ENCODE results near the gene ASXL1.
"Not testable (repeated sequence)": the region's sequence is repeated elsewhere in the genome, so short reads cannot be mapped to it uniquely, and the experiment has no call there.

Gene ASXL1

DNA sequence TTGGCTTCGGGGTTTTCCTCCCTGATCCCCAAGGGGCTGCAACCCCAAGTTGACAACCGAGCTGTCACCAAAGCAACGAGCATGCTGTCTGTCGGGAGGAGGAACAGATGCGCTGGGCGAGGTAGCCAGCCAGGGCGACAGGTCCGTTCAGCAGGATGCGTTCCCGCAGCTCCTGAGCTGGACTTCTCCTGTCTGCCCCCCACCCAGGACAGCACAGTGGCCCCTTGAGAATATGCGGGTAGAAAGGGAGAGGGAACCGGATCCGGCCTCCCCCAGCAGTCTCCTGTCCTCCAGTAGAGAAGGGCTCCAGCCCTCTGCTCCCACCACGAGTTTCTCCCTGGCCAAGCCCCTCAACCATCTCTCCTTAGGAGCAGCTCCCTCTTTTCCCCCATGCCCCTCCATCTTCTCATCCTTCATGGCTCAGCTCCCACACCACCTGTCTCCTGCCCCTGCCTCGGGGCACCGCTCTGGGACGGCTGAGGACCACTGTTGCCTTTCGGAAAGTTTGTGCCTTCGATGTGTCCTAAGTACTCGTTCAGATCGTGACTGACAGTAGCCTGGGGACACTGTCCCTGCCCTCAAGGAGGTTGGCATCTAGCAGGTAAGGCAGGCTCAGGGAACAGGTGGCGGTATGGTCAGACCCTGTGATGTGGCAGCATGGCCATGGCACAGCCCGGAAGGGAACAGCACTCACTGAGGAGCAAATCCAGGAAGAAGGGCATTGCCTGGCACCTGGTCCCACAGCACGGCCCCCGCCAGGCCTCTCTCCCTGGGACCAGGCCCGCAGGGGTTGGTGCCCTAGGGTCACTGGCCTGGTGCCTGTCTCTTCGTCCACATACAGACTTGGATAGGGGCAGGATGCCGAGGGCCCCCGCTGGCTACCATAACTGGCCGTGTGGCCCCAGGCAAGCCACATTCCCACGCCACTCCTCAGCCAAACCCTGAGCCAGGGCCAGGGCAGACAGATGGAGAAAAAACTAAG lies 96.3 kb downstream of the ASXL1 start:
- DNase-seq (ENCODE audit: low read depth), result no peak

DNA sequence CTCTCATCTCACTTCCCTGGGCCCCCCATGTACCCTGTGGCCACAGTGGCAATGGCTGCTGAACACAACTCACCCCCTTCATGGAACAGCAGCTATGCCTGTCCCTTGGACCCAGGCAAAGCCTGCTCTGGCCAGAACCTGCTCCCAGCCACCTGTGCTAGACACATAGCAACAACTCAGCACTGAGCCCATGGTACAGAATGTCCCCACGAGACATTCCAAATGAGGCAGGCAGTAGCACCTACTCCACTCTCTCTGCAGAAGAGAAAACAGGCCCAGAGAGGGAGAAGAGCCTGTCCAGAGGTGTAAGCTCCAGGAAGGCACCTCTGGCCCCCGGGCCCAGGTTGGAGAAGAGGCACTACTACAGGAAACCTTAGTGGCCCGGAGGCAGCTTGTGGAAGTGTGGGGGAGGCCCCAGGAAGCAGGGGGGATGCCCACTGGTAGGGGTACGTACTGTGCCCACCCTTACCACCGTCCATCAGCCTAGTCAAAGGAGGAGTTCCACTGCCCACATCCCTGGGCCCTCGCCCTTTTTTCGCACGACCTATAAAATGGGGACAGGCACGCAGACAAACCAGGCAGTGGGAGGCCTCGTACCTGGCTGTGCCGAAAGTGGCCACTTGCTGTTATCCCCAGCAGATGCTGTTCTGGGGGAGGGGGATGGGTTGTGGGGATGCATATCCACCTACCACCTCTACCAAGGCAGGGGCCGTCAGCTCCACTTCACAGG lies 97.2 kb downstream of the ASXL1 start:
- DNase-seq (ENCODE audit: low read depth), result no peak

DNA sequence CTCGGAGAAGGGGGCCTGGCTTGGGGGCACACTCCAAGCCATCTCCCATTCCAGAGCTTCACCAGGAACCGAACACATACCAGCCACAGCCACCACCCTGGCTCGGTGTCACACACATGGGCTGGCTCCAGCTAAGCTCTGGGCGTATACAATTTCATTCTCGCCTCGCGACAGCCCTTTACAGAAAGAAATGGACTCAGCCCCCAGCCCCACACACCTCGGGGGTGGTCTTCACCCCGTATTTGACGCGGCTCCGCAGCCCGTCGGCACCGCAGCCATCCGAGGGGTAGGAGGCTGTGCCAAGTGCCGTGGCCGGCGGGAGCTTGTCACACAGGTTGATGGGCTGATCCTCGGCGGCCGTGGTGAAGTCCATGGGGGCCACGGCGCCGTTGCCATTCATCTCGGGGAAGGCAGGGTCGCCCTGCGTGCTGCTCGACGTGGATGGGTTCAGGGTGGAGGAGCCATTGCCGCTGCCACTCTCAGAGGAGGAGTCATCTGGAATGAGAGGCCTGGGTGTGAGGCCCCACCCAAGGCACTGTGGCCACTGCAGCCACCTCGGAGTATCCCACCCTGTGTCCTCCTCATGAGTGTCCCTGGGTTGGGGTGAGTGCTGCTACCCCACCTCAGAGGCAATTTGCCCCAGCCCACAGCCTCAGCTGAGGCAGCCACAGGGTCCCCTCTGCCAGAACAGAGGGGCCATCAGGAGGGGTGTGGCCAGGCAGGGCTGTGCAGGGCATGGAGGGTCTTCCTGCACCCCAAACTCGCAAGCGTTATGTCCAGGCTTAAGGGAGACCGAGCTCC lies 98.0 kb downstream of the ASXL1 start:
- DNase-seq (ENCODE audit: low read depth), result no peak

DNA sequence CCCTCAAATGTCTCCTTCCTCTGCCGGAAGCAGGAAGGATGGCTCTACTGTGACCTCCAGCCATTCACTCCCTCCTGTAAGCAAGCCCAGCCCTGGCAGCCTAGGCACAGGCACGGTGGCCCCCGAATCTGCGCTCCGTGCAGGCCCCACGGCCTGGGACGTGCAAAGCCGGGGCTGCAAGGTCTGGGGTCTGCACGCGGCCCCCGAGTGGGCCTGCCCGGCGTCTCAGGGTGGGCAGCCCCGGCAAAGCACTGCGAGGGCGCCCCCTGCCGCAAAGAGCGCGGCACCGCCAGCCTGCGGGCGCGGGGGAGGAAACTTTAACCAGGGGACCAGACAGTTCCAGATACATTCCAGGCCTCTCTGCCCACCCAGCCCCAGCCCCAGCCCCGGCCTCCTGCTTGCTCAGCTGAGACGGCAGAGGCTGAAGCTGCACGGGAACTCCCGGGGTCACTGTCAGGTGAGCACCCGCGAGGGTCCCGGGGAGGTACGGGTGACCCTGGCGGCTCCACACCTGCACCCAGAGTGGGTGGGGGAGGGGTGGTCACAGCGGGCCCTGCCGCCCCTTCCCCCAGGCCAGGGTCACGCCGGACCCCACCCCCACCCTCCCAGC lies 98.8 kb downstream of the ASXL1 start:
- no peak for DNase-seq (ENCODE audit: low read depth)

DNA sequence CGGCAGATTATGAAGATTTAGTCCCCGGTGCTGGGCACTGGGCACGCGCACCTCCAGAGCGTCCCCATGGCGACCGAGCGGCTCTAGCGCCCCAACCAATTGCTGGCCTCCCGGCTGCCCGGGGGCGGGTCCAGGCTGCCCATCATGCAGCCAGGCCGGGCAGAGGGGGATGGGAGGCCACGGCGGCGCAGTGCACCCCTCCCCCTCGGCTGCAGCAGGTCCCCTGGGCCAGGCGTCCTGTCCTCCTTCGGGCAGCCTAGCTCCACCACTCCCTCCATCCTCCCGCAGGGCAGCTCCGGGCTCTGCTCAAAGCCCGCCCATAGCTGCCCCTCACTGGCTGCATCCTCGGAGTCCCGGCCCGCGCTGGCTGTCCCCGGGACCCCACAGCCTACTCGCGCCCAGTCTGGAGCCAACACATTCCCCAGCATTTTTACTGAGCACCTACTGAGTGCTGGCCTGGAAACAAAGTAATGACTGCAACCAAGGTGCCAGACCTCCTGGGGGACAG lies 99.4 kb downstream of the ASXL1 start:
- DNase-seq (ENCODE audit: low read depth), result no peak

DNA sequence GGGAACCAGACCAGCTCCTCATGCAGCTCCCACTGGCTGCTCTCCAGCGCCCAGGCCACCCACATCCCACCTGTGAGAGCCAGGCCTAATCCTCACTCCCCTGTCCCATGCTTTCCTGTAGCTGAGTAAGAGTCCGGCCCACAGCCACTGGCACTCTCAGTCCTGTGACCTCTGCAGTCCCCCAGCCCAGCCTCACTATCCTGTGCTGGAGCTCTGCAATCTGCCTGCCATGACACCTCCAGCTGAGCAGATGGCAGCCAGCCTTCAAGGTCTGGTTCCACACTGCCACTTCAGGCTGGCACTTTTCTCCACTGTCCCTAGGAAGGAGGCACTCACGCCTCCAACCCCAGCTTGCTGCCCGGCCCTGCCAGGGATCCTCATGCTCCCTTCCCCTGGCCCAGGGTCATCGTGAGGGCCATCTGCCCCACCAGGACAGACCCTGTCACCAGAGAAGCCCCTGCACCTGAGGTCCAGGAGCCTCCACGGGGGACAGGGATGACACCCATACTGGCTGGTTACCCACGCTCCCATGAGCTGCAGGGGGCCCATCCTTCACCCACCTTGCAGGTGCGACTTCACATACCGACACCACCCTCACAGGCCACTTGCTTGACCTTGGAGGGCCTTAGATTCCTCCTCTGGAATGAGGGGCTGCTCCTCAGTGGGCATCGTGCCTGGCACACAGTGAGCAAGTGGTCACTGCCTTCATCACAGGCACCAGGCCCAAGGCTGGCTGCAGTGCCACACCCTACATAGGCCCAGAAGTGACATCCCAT lies 100.1 kb downstream of the ASXL1 start:
- no peak for DNase-seq (ENCODE audit: low read depth)

DNA sequence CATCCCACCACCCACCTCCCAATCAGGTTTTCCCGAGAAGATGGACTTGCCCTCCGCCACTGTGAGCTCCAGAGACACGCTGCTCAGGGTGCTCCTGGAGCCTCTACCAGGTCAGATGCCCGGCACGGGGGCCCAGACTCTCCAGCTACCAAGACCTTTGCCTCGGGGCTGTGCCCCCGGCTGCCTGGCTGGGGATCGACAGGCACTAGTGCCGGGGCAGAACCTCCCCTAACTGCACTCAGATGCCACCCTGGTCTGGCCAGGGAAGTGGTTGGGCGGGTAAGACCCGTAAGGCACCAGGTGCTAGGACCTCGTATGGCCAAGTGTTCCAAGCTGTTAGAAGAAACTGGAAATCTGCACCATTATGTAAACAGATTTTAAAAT lies 100.7 kb downstream of the ASXL1 start:
- no peak for DNase-seq (ENCODE audit: low read depth)

DNA sequence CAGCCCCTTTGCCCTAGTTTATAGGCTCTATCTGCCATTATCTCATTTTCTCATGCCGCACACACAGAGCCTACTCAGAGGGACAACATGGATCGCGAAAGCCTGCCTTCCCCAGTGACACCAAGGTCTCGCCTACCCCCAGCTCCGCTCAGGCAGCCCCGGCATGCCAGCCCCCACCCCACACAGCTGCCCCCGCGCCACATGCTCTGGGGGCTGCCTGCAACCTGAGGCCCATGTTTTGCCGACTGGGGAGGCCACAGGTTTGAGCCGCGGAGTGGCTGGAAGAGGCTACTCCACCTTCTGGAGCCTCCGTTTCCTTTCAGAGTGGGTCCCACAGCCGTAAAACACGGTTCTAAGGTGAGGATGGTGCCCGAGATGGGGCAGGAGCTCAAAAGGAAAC lies 102.1 kb downstream of the ASXL1 start:
- DNase-seq (ENCODE audit: low read depth), result no peak

DNA sequence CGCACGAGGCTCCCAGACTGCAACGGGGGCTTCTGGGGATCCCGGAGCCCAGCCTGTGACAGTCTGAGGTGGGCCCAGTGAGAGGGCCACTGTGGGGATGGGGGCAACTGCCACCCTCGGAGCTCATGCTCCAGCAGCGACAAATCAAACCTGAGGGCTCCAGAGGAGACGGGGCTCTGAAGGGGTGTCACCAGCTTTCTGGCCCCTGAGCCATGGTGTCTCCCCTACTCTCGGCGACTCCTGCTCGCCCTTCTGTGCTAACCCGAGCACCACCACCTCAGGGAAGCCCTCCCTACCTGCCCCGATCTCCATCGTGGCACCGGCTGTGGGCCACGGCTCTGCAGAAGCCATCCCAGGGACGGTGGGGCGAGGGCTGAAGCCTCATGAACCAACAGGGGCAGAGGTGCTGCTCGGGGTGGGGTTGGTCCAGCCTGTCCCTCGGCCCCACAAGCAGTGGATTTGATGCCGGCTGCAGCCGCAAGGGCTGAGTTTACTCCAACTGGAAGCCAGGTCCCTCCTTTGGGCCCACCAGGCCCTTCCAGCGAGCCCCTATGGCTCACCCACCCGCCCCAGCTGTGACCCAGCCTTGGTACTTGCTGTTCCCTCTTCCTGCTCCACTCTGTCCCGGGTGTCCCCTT lies 102.7 kb downstream of the ASXL1 start:
- no peak for DNase-seq (ENCODE audit: low read depth)

DNA sequence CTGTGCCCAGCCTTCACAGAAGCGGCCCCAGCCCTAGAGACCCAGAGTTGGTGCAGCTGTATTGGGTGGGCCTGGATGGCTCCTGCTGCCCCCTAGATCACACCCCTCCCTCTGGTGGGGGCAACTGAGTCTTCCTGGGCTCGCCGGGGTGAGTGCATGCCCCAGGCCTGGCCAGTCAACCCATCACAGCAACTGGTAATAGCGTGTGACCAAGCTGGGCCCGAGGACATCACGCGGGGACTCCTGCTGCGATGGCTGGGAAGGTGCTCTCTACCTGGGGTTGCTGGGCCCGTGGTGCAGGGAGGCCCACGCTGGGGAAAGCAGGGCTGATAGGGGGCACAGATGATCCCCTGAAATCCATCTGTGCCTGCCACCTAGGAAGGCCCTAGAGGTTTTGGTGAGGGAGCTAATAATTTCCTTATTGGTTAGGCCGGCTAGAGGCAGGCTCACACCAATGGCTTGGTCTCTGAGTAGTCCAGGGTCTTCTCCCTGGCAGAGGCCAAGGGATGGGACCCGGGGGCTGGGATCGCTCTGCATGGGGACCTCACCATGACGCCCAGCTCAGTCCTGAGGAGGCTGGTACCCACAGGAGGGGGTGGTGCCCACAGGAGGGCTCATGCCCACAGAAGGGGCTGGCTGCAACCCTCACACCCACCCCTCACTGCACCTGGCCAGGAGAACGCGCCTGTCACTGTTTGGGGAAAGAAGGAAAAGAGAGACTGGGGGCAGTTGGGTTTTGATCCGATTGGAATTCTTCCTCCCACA lies 103.9 kb downstream of the ASXL1 start:
- DNase-seq (ENCODE audit: low read depth), result no peak

DNA sequence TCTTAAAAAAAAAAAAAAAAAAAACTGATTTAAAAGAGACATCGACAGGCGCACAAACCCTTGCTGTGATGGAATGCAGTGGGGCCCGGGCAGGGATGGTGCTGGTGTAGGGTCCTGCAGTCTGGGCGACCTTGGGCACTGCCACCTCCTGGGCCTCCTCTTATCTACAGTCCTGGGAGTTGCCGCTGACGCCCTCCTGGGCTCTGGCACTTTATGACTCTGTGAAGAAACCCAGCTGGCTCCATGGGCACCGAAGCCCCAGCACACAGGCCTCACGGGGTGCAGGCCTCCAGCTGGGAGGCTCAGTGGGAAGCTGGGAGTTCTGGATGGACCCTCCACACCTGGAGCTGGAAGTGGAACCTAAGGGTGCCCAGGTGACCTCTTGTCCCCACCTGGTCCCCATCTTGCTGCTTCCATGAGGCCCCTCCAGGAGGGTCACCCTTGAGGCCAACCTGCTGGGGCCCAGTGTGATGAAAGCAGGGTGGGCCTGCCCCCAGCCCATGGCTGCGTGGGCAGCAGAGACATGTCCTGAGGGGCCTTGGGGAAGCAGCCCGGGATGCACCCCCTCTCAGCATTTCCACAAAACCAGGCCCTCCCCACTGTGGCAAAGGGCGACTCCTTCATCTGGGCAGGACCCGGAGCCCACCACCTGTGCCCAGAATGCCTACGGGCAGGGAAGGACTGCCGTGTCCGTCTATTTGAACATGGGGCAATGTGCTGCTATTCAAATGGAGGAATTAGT lies 104.9 kb downstream of the ASXL1 start:
- no peak for DNase-seq (ENCODE audit: low read depth)

DNA sequence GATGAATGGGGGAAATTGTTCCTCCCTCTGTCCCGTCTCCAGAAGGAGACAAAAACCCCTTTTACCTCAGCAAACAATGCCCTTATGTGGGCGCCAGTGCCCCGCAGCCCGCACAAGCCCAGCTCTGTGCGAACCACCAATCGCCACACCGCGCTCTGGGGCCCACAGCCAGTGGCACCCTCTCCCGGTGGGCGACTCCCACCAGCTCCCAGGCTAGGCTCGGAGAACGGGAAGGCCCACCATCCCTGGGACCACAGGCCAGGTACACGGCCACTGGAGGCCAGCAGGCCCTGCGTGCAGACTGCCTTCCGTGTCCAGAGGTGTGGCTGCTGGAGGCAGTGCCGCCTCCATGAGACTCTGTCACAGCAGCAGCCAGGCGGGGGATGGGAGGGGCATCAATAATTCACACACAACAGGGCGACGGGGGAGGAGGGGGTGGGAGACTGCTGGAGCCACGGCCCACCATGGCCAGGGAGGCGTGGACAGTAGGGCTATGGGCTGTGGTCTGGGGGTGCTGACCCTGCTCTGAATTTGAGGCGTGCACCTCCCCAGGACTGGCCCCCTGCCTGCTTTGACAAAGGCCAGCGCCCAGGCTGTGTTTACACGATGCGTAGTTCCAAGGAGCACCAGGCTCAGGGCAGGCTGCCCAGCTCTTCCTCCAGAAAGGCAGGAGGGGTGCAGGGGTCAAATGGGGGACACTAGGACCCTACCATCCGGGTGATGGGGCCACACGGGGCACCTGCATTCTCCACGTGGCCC lies 105.7 kb downstream of the ASXL1 start:
- DNase-seq (ENCODE audit: low read depth), result no peak

DNA sequence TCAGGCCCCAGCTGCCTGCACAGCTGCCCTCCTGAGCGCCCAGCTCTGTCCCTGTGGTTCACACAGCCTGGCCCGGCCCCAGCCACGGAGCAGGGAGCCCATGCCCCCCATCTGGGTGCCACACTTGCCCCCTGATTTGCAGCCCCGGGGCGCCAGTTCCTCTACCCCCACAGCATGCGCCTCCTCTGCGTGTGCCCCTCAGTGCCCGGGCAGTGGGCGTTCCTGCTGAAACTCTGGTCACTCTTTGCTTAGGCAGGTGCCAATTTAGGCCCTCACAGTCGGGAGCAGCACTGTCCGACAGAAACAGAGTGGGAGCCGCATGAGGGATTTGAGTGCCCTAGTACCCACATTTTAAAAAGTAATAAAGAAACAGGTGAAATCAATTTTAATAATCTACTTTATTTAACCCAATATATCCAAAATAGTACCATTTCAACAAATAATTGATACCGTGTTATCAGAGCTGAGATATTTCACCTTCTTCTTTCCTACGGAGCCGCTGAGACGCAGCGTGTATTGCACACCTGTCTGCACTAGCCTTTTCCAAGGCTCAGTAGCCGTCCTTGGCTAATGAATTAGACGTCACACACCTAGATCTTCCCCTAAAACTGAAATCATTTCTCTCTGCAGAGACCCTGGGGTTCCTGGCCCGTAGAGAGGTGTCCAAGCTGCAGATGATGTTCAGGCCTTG lies 106.4 kb downstream of the ASXL1 start:
- no peak for DNase-seq (ENCODE audit: low read depth)

DNA sequence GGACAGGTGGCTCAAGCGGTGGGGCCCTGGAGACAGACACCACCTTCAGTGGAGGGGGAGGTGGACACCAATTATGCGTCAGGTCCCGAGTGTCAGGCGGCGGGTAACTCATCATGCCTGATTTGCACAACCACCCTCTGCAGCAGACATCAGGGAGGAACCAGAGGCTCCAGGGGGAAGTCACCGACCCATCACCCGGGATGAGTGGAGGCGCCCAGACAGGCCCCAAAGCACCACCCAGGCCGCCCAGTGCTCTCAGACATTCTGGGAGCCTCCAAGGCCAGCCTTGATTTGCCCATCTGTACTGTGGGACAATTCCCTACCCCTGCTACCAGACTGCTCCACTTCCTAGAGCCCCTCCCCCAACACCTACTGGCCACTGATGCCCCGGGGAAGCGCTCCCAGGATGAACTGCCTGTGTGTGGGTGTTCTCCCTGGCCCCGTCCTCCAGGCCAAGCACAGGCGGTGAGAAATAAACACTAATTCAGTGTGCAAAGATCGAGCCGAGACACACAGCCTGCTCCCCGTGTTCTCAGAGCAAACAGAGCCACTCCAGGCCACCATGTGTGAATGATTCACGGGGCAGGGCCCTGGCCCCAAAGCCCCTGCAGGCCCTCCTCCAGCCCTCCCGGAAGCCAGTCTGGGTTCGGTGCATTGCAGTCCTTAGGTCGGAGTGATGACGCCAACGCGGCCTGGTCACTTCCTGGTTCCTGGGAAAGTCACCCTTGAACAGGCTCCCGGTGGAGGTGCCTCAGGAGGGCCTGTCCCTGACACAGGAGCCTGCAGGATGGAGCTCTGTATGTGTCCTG lies 107.2 kb downstream of the ASXL1 start:
- no peak for DNase-seq (ENCODE audit: low read depth)

DNA sequence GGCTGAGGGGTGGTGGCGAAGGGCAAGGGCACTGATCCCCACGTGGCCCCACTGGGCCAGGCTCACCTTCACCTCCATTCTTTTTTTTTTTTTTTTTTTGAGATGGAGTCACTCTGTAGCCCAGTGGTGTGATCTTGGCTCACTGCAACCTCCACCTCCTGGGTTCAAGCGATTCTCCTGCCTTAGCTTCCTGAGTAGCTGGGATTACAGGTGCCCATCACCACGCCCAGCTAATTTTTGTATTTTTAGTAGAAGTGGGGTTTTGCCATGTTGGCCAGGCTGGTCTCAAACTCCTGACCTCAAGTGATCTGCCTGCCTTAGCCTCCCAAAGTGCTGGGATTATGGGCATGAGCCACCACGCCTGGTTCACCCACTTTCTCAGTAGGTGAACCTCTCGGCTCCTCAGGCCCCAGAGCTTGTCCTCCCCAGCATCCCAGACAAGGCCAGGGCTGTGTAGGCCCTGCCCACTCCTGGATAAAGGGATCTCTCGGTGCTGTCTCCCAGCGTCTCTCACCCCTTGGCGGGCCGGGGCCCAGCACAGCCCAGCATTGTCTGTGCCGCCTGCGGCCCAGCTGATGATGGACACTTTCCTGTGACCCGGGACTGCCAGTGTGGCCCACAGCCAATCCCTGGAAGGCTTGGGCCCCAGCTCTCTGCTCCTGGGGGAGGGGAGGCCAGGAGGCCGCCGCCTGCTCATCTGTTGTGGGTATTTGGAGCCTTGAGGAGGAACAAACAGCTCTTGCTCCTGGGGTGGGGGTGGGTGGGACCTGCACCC lies 108.0 kb downstream of the ASXL1 start:
- DNase-seq (ENCODE audit: low read depth), result not testable (repeated sequence)
